NCI-H345 (cell line): ENCODE measurements around the gene GPR148.

ENCODE experiments used
- DNase-seq: peaks from one replicate; lab custom pipeline; 2025; lab: John Stamatoyannopoulos, UW

Gene GPR148

GRCh38 chr2:130749641-130750040 lies 20.8 kb downstream of the GPR148 start:
- DNase-seq: no peak

GRCh38 chr2:130754811-130755210 lies 25.9 kb downstream of the GPR148 start:
- DNase-seq: no peak

GRCh38 chr2:130755256-130756052 lies 26.6 kb downstream of the GPR148 start, which contains the start of gene AMER3:
TSS of gene AMER3 (plus strand) at chr2:130755540. CDS start at chr2:130762073, 6,533 bp downstream.
- peak; percentile 70 for DNase-seq

GRCh38 chr2:130756053-130756873 lies 27.4 kb downstream of the GPR148 start:
- peak; percentile 22 for DNase-seq

GRCh38 chr2:130756874-130757668 lies 28.2 kb downstream of the GPR148 start:
- DNase-seq: no peak

DNA sequence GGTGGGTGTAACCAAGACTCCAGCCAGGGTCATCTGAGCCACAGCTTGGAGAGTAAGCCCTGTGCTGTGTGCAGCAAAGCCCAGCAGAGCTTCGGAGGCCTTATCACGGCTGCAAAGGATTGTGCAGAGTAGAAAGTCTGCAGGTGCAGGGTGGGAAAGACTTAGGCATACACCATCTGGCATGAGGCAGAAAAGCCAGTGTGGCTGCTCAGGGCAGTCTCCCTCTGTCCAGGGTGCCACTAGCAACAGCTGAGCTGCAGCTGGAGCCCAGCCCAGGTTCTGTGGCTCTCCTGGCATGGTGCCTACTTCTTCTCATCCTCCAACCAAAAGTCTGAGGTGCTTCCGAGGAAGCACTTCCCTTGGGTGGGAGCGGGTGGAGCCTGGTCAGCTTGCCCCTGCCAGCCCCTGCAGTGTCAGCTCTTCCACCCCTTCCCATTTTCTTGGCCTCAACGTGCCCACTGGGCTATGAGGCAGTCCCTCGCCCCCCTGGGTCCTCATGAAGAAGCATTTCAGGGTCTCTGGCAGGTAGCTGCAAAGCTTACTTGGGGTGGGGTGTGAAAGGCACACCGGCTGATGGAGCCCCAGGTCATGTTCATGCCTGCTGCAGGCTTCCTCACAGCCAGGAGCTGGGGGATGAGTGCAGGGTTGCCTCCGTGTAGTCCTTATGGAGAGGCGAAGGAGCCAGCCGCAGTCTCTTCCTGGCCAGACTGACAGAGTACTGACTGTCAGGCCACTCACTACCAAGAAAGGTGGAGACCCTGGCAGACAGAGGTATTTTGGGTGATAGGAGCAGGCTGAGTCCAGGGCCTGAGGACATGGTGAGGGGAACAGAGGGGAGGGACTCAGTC lies 31.3 kb downstream of the GPR148 start:
- DNase-seq: peak; percentile 86

DNA sequence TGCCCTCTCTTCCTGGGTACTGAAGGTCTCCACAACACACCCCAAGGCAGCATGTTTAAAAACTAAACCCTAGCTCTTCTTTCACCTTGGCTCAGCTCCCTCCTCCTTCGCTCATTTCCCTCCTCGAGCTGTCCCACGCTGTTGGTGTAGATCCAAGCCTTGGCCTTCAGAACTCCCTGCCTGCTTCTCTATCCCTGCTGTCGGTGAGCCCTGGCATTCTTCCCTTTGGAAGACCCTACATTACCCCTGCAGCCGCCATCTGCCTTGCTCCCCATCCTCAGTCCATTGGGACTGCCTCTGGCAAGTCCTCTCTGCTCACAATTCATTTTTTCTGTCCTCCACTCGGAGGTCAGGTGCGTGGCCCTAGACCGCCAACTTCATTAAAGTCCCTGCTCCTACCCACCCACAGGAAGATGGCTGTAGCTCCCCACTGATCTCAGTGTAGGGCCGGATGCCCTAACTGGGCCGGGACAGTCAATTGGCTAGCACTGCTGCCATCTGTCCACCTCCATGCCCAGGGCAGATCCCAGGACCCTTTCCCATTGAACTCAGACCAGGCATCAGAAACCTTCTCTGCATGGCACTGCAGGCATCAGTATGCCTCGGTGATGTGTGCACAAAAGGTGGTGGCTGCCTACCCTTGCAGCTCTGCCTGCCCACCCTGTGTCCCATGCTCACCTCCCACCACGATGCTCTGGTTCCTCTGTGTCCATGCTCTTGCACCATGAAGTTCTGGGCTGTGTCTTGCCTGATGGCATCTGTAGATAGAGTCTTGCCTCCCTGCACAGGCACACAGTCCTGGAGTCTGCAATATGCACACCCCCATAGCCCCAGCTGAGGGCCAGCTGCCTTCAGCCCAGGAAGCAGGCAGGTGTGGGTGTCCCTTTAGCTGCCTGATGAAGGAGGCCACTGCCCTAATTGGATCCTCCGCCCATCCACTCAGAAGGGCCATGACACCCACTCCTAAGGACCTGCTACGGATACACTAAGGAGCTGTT lies 32.2 kb downstream of the GPR148 start:
- DNase-seq: no peak

DNA sequence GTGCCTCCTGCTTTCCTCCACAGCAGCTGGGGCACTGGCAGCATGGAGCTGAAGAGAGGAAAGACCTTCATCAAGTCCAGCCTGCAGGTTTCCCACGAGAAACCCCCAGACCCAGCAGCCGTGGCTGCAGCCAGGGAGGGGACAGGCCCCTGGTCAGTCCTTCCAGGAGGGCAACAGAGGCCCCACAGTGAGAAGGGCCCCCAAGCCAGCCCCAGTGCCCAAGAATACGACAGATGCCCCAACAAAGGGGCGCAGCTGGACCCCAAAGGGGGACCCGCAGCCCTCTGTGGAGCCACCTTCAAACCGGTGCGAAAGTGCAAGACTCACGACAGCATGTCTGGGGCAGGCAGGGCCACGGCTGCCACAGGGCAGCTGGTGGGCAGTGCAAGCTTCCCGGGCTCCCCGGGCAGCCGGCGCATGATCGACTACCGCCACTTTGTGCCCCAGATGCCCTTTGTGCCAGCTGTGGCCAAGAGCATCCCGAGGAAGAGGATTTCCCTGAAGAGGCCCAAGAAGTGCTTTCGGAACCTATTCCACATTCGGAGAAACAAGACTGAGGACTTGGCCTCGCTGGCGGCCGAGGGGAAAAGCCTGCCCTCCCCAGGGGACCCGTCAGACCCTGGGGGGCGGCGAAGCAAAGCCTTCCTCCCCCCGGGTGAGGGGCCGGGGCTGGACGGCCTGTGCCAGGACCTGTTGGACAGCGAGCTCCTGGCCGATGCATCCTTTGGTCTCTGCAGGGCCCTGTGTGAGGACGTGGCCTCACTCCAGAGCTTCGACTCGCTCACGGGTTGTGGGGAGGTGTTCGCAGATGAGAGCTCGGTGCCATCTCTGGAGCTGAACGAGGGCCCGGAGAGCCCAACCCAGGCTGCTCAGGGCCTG lies 33.4 kb downstream of the GPR148 start:
- DNase-seq: no peak

- no peak for DNase-seq
Observed at GRCh38 chr2:130762910-130763385, 34.1 kb downstream of the GPR148 start.

- no peak for DNase-seq
Observed at GRCh38 chr2:130763405-130763804, 34.5 kb downstream of the GPR148 start.

GRCh38 chr2:130764035-130764820 lies 35.4 kb downstream of the GPR148 start:
- DNase-seq: no peak

- DNase-seq: no peak
Observed at GRCh38 chr2:130764821-130765115, 35.9 kb downstream of the GPR148 start.

GRCh38 chr2:130765464-130765863 lies 36.6 kb downstream of the GPR148 start:
- DNase-seq: no peak

GRCh38 chr2:130766037-130766436 lies 37.2 kb downstream of the GPR148 start:
- DNase-seq: no peak

DNA sequence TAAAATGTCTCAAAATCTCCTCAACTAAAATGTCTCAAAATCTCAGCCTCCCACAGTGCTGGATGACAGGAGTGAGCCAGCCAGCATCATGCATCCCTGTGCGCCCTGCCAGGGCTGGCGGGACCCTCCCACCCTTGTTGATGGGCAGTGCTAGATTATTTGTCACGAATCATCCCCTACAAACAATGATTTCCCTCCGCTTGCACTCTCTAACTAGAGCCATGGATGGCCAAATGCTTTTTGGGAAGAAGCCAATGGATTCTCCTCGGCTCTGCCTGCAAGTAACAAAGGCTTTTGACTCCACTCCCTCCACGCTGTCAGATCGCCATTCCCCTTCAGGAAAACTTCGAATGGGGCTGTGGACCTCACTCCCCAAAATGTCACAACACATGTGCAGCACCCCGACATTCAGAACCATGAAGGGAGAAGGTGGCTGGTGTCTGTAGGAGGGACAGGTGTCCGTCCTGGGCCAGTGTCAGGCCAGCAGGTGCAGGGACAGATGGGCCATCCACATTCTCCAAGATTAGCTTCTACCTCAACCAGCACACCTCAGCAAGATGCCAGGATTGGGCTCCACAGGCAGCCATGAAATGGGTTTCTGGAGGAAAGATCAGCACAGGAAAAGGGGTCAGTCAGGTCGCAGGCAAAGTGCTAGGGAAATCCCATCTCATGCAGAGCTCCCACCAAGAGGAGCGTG lies 38.0 kb downstream of the GPR148 start:
- no peak for DNase-seq

DNA sequence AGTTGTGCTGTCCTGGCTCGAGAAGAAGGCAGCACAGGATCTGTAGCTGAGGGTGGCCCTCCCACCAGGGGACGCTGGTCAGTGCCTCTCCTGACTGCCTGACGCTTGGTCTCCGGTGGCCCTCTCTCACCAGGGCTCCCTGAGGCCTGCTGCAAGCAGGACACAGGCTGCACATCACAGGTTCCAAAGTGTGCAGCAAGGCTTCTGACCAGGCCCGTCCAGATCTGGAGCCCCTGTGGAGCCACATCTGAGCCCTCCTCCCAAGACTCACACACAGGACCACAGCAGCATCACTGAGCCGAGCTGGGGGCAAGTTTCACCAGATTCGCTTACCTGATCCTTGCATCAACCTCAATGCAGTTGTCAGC lies 38.5 kb downstream of the GPR148 start:
- DNase-seq: no peak

DNA sequence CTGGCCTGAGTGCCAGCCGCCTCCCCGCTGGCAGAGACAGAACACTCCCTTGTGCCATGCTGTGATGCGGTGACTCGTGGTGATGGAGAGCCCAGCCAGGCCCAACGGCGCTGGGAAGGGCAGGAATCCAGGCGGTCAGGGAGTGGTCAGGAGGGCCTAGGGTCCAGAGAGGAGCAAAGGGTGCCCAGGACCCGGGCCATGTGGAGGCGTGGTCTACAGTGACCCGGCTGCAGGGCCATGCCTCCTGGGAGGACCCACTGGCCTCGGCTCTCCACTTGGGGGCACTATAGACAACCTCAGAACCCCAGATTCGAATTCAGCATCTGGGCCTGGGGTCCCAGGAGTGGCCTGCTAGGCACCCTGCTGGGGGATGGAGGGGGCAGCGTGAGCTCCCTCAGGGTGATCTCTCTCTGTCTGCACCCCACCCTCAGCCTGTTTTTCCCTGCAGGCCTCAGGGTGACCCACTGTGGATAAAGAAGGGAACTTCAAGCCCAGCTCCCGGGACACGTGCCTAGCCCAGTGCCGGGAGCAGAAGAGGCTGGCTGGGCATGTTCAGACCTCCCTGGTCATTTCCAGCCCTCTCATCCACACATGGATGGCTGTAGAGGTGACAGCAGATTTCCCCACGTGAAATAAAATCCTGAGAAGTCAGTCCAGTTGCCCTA lies 39.5 kb downstream of the GPR148 start:
- no peak for DNase-seq
